Prostate gland (tissue), 2 donors: ENCODE data around the gene SMYD3.

ENCODE experiments used
- CTCF ChIP-seq, 4 experiments: fragments of 200-600 bp in 2 of 4; fragments of 450-650 bp in 2 of 4; sonication (generic) in 2 of 4; IDR thresholded peaks; 1 replicate in 3 of 4; 2 replicates in 1 of 4; pipeline ENCODE4 v1.5.1; 2016 to 2019; ENCODE audit warnings: antibody characterized with exemption in 4 of 4, mild to moderate bottlenecking in 2 of 4, moderate library complexity in 2 of 4
- POLR2AphosphoS5 ChIP-seq: sonication (generic); formaldehyde crosslinking; IDR thresholded peaks from one replicate; pipeline ENCODE4 v1.6.1; 2017; ENCODE audit warnings: antibody characterized with exemption

DNA sequence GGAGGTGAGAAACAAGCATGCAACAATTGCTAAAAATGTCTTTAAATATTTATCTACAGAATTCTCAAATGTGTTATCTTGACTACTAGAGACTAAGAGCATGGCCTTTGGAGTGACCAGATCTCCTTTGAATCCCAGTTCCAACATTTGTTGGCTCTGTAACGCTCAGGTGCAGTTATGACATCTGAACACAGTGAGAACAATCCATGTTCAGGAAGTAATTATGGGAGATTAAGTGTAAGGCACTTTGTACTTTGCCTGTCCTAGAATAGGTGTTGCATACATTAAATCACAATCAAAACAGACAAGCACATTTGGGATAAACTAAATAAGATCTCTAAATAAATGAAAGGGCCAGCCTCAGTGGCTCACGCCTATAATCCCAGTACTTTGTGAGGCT lies 454.5 kb downstream of the SMYD3 start:
- no peak for TF ChIP-seq CTCF (IDR thresholded peaks at IDR 0.05)
- no peak for TF ChIP-seq POLR2AphosphoS5
